Measurements from ENCODE around the gene TP53AIP1. TPM values are rescaled to one million over a fixed set of nuclear protein-coding genes. Genes with fewer than 3 reads are reported as not detected.

The TP53AIP1 gene
- total and polyA plus RNA-seq, 12 donors: 0.01 TPM; not detected in 11

GRCh38 chr11:128953151-128953550, 10.5 kb upstream of the TP53AIP1 start:
- Histone ChIP-seq H3K4me3 (no peak overlapping the region), H3K27ac (no peak overlapping the region), H3K4me1 (no peaks in the 10 kb centered on the region), H3K36me3 (no peaks in the 10 kb centered on the region), H3K27me3 (peaks cover 0 to 13% (median 6%) of the 10 kb centered on the region in 7 donors), H3K9me3 (no peaks in the 10 kb centered on the region)
- ATAC-seq (no peak), DNase-seq (no peak)
- intact Hi-C loops (cut with DNase I): loop anchor here in 3 of 10 donors (10.0 kb wide), 2 partner anchors 798 to 918 kb away; no protein-coding TSS in a partner anchor
- WGBS, 2 donors: 95 to 96% methylated on average over 16 of the region's 16 CpGs
- TF ChIP-seq CTCF (IDR thresholded peaks at IDR 0.05): no peak

- Histone ChIP-seq H3K36me3 (no peaks in the 10 kb centered on the region), H3K27ac (no peak overlapping the region), H3K27me3 (no peaks in the 10 kb centered on the region), H3K9me3 (no peaks in the 10 kb centered on the region), H3K4me1 (no peaks in the 10 kb centered on the region), H3K4me3 (no peak overlapping the region)
- TF ChIP-seq CTCF (IDR thresholded peaks at IDR 0.05): no peak
- DNase-seq (no peak), ATAC-seq (no peak)
- WGBS, 2 donors: 76 to 78% methylated on average over 13 of the region's 13 CpGs
- intact Hi-C loops (cut with DNase I): loop anchor here in 3 of 10 donors (2.0 to 10.0 kb wide), 3 partner anchors 63 to 915 kb away; no protein-coding TSS in a partner anchor
Observed at GRCh38 chr11:128949791-128950454, 7.3 kb upstream of the TP53AIP1 start.

DNA sequence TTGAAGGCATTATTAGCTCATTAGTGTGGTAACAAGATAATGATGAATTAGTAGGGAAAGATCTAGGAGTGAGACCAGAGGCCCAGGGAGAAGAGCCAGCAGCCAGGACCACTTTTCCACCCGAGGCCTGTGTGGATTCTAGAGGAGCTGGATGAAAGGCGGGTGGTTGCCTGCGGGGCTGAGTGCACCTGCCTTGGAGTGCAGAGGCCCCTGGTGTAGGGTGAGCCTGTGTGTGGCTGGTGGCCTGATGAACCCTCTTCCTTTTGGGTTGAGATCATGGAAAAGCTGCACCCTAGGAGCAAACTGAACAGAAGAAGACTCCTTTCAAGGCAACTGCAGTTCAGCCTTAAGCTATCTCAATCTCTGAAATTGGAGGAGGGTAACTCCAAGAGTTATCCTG, 5.9 kb upstream of the TP53AIP1 start:
- DNase-seq: no peak

GRCh38 chr11:128947773-128948172, 5.1 kb upstream of the TP53AIP1 start:
- H3K4me3 ChIP-seq: no peak overlapping the region
- no peaks in the 10 kb centered on the region for H3K27me3 ChIP-seq
- no peak overlapping the region for H3K27ac ChIP-seq
- intact Hi-C loops (cut with DNase I): loop anchor here in 1 of 10 donors (2.0 kb wide), 1 partner anchor 61 kb away; no protein-coding TSS in a partner anchor
- no peaks in the 10 kb centered on the region for H3K36me3 ChIP-seq
- DNase-seq (no peak), ATAC-seq (no peak)
- 86 to 91% methylated on average over 2 of the region's 2 CpGs for WGBS, 2 donors
- no peaks in the 10 kb centered on the region for H3K4me1 ChIP-seq
- no peak for TF ChIP-seq CTCF (IDR thresholded peaks at IDR 0.05)
- H3K9me3 ChIP-seq: no peaks in the 10 kb centered on the region

More for the DNA sequence above, 5.9 kb upstream of the TP53AIP1 start:
- Histone ChIP-seq H3K36me3 (no peaks in the 10 kb centered on the region), H3K27me3 (no peaks in the 10 kb centered on the region), H3K9me3 (no peaks in the 10 kb centered on the region), H3K4me1 (no peaks in the 10 kb centered on the region), H3K27ac (no peak overlapping the region), H3K4me3 (no peak overlapping the region)
- TF ChIP-seq CTCF (IDR thresholded peaks at IDR 0.05): peak in 6 of 9 donors; percentile 31 to 44 (median 35)
- peak in 3 of 8 donors; percentile 52 to 64 (median 61) for ATAC-seq
- 48 to 55% methylated on average over 3 of the region's 3 CpGs for WGBS, 2 donors
- intact Hi-C loops (cut with DNase I): loop anchor here in 1 of 10 donors (2.0 kb wide), 1 partner anchor 62 kb away; no protein-coding TSS in a partner anchor
